Measurements from ENCODE around the gene MRPL17.

DNA sequence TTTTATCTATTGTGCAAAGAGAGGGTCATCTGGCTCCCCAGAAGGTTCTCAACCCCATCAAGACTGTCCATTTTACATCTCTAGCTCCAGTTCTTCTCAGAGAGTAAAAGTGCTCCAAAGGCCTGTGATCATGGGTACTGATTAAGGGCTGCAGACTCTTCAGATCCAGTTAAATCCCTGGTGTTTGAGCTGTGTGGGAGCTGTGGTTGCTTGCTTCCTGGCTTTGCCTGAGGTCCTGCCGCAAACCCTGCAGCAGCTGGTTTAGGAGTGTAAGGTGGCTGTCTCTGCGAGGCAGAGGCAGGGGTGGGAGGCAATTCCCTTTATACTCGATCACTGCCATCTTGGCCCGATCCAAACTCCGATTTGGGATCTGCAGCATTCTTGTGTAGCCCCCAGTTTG is 1.2 kb downstream of the MRPL17 start:
- TF ChIP-seq, protein P1, sequence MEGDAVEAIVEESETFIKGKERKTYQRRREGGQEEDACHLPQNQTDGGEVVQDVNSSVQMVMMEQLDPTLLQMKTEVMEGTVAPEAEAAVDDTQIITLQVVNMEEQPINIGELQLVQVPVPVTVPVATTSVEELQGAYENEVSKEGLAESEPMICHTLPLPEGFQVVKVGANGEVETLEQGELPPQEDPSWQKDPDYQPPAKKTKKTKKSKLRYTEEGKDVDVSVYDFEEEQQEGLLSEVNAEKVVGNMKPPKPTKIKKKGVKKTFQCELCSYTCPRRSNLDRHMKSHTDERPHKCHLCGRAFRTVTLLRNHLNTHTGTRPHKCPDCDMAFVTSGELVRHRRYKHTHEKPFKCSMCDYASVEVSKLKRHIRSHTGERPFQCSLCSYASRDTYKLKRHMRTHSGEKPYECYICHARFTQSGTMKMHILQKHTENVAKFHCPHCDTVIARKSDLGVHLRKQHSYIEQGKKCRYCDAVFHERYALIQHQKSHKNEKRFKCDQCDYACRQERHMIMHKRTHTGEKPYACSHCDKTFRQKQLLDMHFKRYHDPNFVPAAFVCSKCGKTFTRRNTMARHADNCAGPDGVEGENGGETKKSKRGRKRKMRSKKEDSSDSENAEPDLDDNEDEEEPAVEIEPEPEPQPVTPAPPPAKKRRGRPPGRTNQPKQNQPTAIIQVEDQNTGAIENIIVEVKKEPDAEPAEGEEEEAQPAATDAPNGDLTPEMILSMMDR (IDR thresholded peaks at IDR 0.05): no peak
- no peak for TF ChIP-seq POLR2A (IDR thresholded peaks at IDR 0.05)

All from sigmoid colon (tissue), 3 donors.